Liver (tissue), 9 donors: ENCODE data around the gene SLC35F4. TPM values are rescaled to one million over a fixed set of nuclear protein-coding genes. Genes with fewer than 3 reads are reported as not detected.

ENCODE experiments used
- DNase-seq: peaks from one replicate; pipeline ENCODE4 v3.0.0-alpha.2; 2017; ENCODE audit warnings: low spot score
- H3K27ac ChIP-seq, 2 donors: one replicate each; pipeline ENCODE4 v1.7.0; 2013; ENCODE audit warnings: inconsistent platforms in 2 of 2, low read length in 2 of 2, control low read depth in 1 of 2, low read depth in 1 of 2, mild to moderate bottlenecking in 1 of 2
- H3K27me3 ChIP-seq, 4 donors: one replicate each; pipeline versions ENCODE4 v1.6.1 to v1.7.0; 2013; ENCODE audit warnings: low read length in 3 of 4, inconsistent platforms in 1 of 4, mild to moderate bottlenecking in 1 of 4, moderate library complexity in 1 of 4; ENCODE audit not compliant: control insufficient read depth in 4 of 4, insufficient read depth in 4 of 4
- H3K36me3 ChIP-seq, 4 donors: one replicate each; pipeline versions ENCODE4 v1.6.1 to v1.7.0; 2013; ENCODE audit warnings: low read length in 3 of 4, mild to moderate bottlenecking in 3 of 4, low read depth in 1 of 4, moderate library complexity in 1 of 4; ENCODE audit not compliant: control insufficient read depth in 4 of 4, insufficient read depth in 3 of 4
- H3K4me1 ChIP-seq, 4 donors: one replicate each; pipeline versions ENCODE4 v1.6.1 to v1.7.0; 2013; ENCODE audit warnings: low read length in 3 of 4, mild to moderate bottlenecking in 3 of 4, moderate library complexity in 1 of 4; ENCODE audit not compliant: control insufficient read depth in 4 of 4, insufficient read depth in 4 of 4
- H3K4me3 ChIP-seq, 3 donors: one replicate each; pipeline versions ENCODE4 v1.6.1 to v1.7.0; 2013; ENCODE audit warnings: low read length in 3 of 3, control low read depth in 1 of 3, low read depth in 1 of 3, mild to moderate bottlenecking in 1 of 3
- H3K9ac ChIP-seq, 2 donors: one replicate each; pipeline ENCODE4 v1.7.0; 2013; ENCODE audit warnings: low read length in 2 of 2, mild to moderate bottlenecking in 2 of 2, moderate library complexity in 2 of 2, control low read depth in 1 of 2, low read depth in 1 of 2
- H3K9me3 ChIP-seq, 4 donors: one replicate each; pipeline versions ENCODE4 v1.6.1 to v1.7.0; 2013; ENCODE audit warnings: low read length in 3 of 4; ENCODE audit not compliant: control insufficient read depth in 4 of 4
- EGR1 ChIP-seq, 2 donors: IDR thresholded peaks; 2 replicates each; pipeline ENCODE4 v1.6.1; 2016 to 2018; ENCODE audit warnings: antibody characterized with exemption in 2 of 2, low read depth in 2 of 2
- FOXA1 ChIP-seq: IDR thresholded peaks from 2 replicates; pipeline ENCODE4 v1.6.1; 2016; ENCODE audit warnings: antibody characterized with exemption
- FOXA2 ChIP-seq: IDR thresholded peaks from 2 replicates; pipeline ENCODE4 v1.6.1; 2016; ENCODE audit warnings: antibody characterized with exemption
- GABPA ChIP-seq, 2 donors: IDR thresholded peaks in 1 of 2; conservative IDR thresholded peaks in 1 of 2; 2 replicates each; pipeline ENCODE4 v1.6.1; 2016; ENCODE audit warnings: antibody characterized with exemption in 2 of 2, mild to moderate bottlenecking in 1 of 2, moderate library complexity in 1 of 2
- HNF4A ChIP-seq, 2 donors: conservative IDR thresholded peaks; 2 replicates each; pipeline ENCODE4 v1.6.1; 2016; ENCODE audit warnings: antibody characterized with exemption in 2 of 2, mild to moderate bottlenecking in 2 of 2
- HNF4G ChIP-seq: IDR thresholded peaks from 2 replicates; pipeline ENCODE4 v1.6.1; 2016; ENCODE audit warnings: antibody characterized with exemption
- JUND ChIP-seq, 2 donors: IDR thresholded peaks; 2 replicates each; pipeline ENCODE4 v1.6.1; 2016; ENCODE audit warnings: antibody characterized with exemption in 2 of 2
- RAD21 ChIP-seq, 2 donors: IDR thresholded peaks; 2 replicates each; pipeline ENCODE4 v1.6.1; 2016; ENCODE audit warnings: antibody characterized with exemption in 2 of 2, mild to moderate bottlenecking in 2 of 2
- RXRA ChIP-seq, 2 donors: IDR thresholded peaks; 2 replicates each; pipeline ENCODE4 v1.6.1; 2017 to 2018; ENCODE audit warnings: antibody characterized with exemption in 2 of 2, mild to moderate bottlenecking in 1 of 2
- SP1 ChIP-seq: IDR thresholded peaks from 2 replicates; pipeline ENCODE4 v1.6.1; 2018; ENCODE audit warnings: antibody characterized with exemption, mild to moderate bottlenecking
- TAF1 ChIP-seq: conservative IDR thresholded peaks from 2 replicates; pipeline ENCODE4 v1.6.1; 2016; ENCODE audit warnings: antibody characterized with exemption, mild to moderate bottlenecking
- YY1 ChIP-seq: IDR thresholded peaks from 2 replicates; pipeline ENCODE4 v1.6.1; 2016; ENCODE audit warnings: antibody characterized with exemption, mild to moderate bottlenecking
- ZBTB33 ChIP-seq: IDR thresholded peaks from 2 replicates; pipeline ENCODE4 v1.6.1; 2016; ENCODE audit warnings: antibody characterized with exemption
- WGBS: extraction: QIAGEN DNeasy Blood & Tissue Kit; methylation state at CpG from one replicate; pipeline ENCODE4 v1.1.7; 2013; 5-methylcytosine and 5-hydroxymethylcytosine counted together
- polyA plus RNA-seq, 2 donors: library from polyadenylated mRNA; stranded (reverse) in 1 of 2; unstranded in 1 of 2; fragments of 200-250 nt in 1 of 2; fragments of >200 nt in 1 of 2; fragmentation: Nextera tagmentation in 1 of 2; extraction: Ambion mirVana in 1 of 2; gene quantifications; one replicate each; pipeline versions ENCODE4 v1.2.1 to v1.2.3, GENCODE V29; 2013 to 2015
- total RNA-seq, 2 donors: library from RNA; depleted of rRNA; stranded (reverse); fragments of >200 nt; gene quantifications; one replicate each; pipeline ENCODE4 v1.2.3, GENCODE V29; 2014
- TF ChIP-seq, protein P1 (sequence below): IDR thresholded peaks from 2 replicates; pipeline ENCODE4 v1.6.1; 2016; ENCODE audit warnings: antibody characterized with exemption
- TF ChIP-seq, protein P2 (sequence below): fragments of 150-350 bp; IDR thresholded peaks from 2 replicates; pipeline ENCODE4 v1.5.1; 2017; ENCODE audit warnings: improper control_type of control experiment, low read depth, low read length; ENCODE audit not compliant: missing input control
- TF ChIP-seq, protein P3 (sequence below): IDR thresholded peaks from 2 replicates; pipeline ENCODE4 v1.6.1; 2016; ENCODE audit warnings: antibody characterized with exemption
- TF ChIP-seq, protein P4 (sequence below): IDR thresholded peaks from 2 replicates; pipeline ENCODE4 v1.6.1; 2016; ENCODE audit warnings: antibody characterized with exemption, mild to moderate bottlenecking
- donor health status: healthy.
- donor health status: healthy.
- donor health status: healthy.
- donor health status: healthy.
- donor health status: healthy.

SLC35F4 gene
- total and polyA plus RNA-seq, 4 donors, result not detected

DNA sequence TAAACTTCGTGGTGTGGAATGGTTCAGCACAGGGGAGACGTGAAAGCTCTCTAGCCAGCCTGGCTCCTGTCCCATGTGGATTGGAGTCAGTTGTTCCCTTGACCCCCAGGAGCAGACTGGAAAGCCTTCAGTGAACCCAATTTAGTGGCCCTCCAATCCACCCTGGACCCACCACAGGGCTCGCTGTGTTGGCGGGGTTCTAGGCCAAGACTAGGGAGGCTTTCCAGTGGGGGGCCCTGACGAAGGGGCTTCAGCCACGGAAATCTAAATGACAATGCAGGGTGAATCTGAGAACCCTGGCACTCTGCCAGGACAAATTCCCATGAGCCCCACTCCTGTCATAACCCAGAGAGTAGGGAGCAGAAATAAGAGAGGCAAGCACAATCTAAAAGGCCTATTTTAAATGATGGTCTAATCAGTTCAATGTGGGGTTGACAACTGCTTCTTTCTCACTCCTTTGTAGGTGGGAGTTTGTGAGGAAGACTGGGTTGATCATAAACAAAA is 110.8 kb downstream of the SLC35F4 start:
- H3K9me3 ChIP-seq, result peaks cover 0 to 2% (median under 1%) of the 10 kb centered on the region in 4 donors
- H3K4me3 ChIP-seq, result no peak overlapping the region
- H3K27me3 ChIP-seq, result no peaks in the 10 kb centered on the region
- H3K9ac ChIP-seq, result no peak overlapping the region
- no peaks in the 10 kb centered on the region for H3K36me3 ChIP-seq
- no peak for TF ChIP-seq RAD21 (IDR thresholded peaks at IDR 0.05)
- TF ChIP-seq, protein P1, sequence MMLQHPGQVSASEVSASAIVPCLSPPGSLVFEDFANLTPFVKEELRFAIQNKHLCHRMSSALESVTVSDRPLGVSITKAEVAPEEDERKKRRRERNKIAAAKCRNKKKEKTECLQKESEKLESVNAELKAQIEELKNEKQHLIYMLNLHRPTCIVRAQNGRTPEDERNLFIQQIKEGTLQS, result no peak
- TF ChIP-seq, protein P2, sequence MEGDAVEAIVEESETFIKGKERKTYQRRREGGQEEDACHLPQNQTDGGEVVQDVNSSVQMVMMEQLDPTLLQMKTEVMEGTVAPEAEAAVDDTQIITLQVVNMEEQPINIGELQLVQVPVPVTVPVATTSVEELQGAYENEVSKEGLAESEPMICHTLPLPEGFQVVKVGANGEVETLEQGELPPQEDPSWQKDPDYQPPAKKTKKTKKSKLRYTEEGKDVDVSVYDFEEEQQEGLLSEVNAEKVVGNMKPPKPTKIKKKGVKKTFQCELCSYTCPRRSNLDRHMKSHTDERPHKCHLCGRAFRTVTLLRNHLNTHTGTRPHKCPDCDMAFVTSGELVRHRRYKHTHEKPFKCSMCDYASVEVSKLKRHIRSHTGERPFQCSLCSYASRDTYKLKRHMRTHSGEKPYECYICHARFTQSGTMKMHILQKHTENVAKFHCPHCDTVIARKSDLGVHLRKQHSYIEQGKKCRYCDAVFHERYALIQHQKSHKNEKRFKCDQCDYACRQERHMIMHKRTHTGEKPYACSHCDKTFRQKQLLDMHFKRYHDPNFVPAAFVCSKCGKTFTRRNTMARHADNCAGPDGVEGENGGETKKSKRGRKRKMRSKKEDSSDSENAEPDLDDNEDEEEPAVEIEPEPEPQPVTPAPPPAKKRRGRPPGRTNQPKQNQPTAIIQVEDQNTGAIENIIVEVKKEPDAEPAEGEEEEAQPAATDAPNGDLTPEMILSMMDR, result no peak
- TF ChIP-seq FOXA2, result no peak
- TF ChIP-seq HNF4A (conservative IDR thresholded peaks at IDR 0.05), result no peak
- TF ChIP-seq ZBTB33, result no peak
- no peak for TF ChIP-seq HNF4G
- no peak for TF ChIP-seq RXRA (IDR thresholded peaks at IDR 0.05)
- TF ChIP-seq FOXA1, result no peak
- TF ChIP-seq, protein P3, sequence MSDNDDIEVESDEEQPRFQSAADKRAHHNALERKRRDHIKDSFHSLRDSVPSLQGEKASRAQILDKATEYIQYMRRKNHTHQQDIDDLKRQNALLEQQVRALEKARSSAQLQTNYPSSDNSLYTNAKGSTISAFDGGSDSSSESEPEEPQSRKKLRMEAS, result no peak
- no peak for TF ChIP-seq YY1
- TF ChIP-seq TAF1, result no peak
- no peak for TF ChIP-seq SP1
- TF ChIP-seq EGR1 (IDR thresholded peaks at IDR 0.05; ENCODE audit: low read depth in 2 of 2), result no peak
- TF ChIP-seq GABPA (IDR thresholded peaks at IDR 0.05 in 1 of 2, conservative IDR thresholded peaks at IDR 0.05 in 1 of 2), result no peak
- H3K27ac ChIP-seq, result no peak overlapping the region
- H3K4me1 ChIP-seq, result no peaks in the 10 kb centered on the region
- WGBS, result 77% methylated on average over 6 of the region's 6 CpGs
- no peak for DNase-seq

- H3K4me3 ChIP-seq, result no peak overlapping the region
- H3K27ac ChIP-seq, result no peak overlapping the region
- H3K36me3 ChIP-seq, result no peaks in the 10 kb centered on the region
- H3K9ac ChIP-seq, result no peak overlapping the region
- H3K9me3 ChIP-seq, result no peaks in the 10 kb centered on the region
- 84% methylated on average over 5 of the region's 5 CpGs for whole genome bisulfite sequencing
- TF ChIP-seq SP1, result no peak
- TF ChIP-seq, protein P4, sequence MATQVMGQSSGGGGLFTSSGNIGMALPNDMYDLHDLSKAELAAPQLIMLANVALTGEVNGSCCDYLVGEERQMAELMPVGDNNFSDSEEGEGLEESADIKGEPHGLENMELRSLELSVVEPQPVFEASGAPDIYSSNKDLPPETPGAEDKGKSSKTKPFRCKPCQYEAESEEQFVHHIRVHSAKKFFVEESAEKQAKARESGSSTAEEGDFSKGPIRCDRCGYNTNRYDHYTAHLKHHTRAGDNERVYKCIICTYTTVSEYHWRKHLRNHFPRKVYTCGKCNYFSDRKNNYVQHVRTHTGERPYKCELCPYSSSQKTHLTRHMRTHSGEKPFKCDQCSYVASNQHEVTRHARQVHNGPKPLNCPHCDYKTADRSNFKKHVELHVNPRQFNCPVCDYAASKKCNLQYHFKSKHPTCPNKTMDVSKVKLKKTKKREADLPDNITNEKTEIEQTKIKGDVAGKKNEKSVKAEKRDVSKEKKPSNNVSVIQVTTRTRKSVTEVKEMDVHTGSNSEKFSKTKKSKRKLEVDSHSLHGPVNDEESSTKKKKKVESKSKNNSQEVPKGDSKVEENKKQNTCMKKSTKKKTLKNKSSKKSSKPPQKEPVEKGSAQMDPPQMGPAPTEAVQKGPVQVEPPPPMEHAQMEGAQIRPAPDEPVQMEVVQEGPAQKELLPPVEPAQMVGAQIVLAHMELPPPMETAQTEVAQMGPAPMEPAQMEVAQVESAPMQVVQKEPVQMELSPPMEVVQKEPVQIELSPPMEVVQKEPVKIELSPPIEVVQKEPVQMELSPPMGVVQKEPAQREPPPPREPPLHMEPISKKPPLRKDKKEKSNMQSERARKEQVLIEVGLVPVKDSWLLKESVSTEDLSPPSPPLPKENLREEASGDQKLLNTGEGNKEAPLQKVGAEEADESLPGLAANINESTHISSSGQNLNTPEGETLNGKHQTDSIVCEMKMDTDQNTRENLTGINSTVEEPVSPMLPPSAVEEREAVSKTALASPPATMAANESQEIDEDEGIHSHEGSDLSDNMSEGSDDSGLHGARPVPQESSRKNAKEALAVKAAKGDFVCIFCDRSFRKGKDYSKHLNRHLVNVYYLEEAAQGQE, result no peak
- TF ChIP-seq, protein P3, result no peak
- no peak for TF ChIP-seq JUND (IDR thresholded peaks at IDR 0.05)
- no peak for TF ChIP-seq FOXA1
- H3K4me1 ChIP-seq, result no peaks in the 10 kb centered on the region
- no peak for DNase-seq
- no peaks in the 10 kb centered on the region for H3K27me3 ChIP-seq
Measured at GRCh38 chr14:57754527-57754926, 111.4 kb downstream of the SLC35F4 start.
